H1 (cell line): Measurements from ENCODE around the gene XRN2. TPM values are rescaled to one million over a fixed set of nuclear protein-coding genes. Genes with fewer than 3 reads are reported as not detected.
A peak's percentile ranks its signal among the peaks of the same experiment; 100 is the strongest.

Experiments used
- CTCF ChIA-PET: fragments of 300-600 bp; sonication (Branson Sonifier 250); formaldehyde crosslinking; loops from one replicate; lab custom pipeline; 2021; ENCODE audit not compliant: partially characterized antibody; lab: Charles Lee
- POLR2A ChIA-PET: fragments of 300-600 bp; sonication (Branson Sonifier 250); formaldehyde crosslinking; loops from one replicate; lab custom pipeline; 2021; ENCODE audit warnings: inconsistent platforms; ENCODE audit not compliant: partially characterized antibody; lab: Charles Lee
- DNase-seq, 2 experiments: peaks; one replicate each; pipeline versions ENCODE4 v3.0.0 to v3.0.0-alpha.2; 2010 to 2022; ENCODE audit warnings: low spot score in 2 of 2, low read depth in 1 of 2, mixed read lengths in 1 of 2
- FAIRE-seq: peaks from 2 replicates; lab custom pipeline; 2011; peaks lifted over from hg19 to GRCh38; lab: Jason Lieb, UNC
- H2AFZ ChIP-seq: 2 replicates; pipeline ENCODE4 v1.8.1; 2012; ENCODE audit warnings: low read length, inconsistent platforms
- H2AK5ac ChIP-seq: 2 replicates; pipeline ENCODE4 v1.6.1; 2013; ENCODE audit warnings: low read depth, low read length
- H2BK120ac ChIP-seq: replicated peaks from 2 replicates; pipeline ENCODE3; 2013; ENCODE audit warnings: low read depth, low read length, inconsistent platforms
- H2BK12ac ChIP-seq: 2 replicates; pipeline ENCODE4 v1.6.1; 2013; ENCODE audit warnings: low read depth, low read length
- H2BK15ac ChIP-seq: 2 replicates; pipeline ENCODE4 v1.6.1; 2013; ENCODE audit warnings: low read length
- H2BK20ac ChIP-seq: 2 replicates; pipeline ENCODE4 v1.6.1; 2013; ENCODE audit warnings: low read length
- H2BK5ac ChIP-seq: 2 replicates; pipeline ENCODE4 v1.6.1; 2013; ENCODE audit warnings: low read depth, low read length
- H3K14ac ChIP-seq: 2 replicates; pipeline ENCODE4 v1.6.1; 2013; ENCODE audit warnings: inconsistent platforms; ENCODE audit not compliant: insufficient read length
- H3K18ac ChIP-seq: 2 replicates; pipeline ENCODE4 v1.6.1; 2013; ENCODE audit warnings: low read length; ENCODE audit errors: extremely low read depth
- H3K23ac ChIP-seq: 2 replicates; pipeline ENCODE4 v1.6.1; 2013; ENCODE audit warnings: inconsistent platforms; ENCODE audit not compliant: insufficient read length
- H3K23me2 ChIP-seq: 2 replicates; pipeline ENCODE4 v1.6.1; 2013; ENCODE audit warnings: low read depth, low read length
- H3K27ac ChIP-seq: 2 replicates; pipeline ENCODE4 v1.6.1; 2011; ENCODE audit warnings: low read depth, low read length, inconsistent platforms
- H3K27me3 ChIP-seq, 4 experiments: replicated peaks in 1 of 4; 1 replicate in 1 of 4; 2 replicates in 3 of 4; pipeline versions ENCODE4 v1.6.1 to v1.8.1; 2011 to 2013; ENCODE audit warnings: low read length in 3 of 4, mild to moderate bottlenecking in 3 of 4, inconsistent platforms in 2 of 4, mixed read lengths in 2 of 4, moderate library complexity in 1 of 4; ENCODE audit not compliant: control insufficient read depth in 3 of 4, insufficient read depth in 3 of 4; ENCODE audit errors: extremely low read depth in 1 of 4
- H3K36me3 ChIP-seq, 4 experiments: 2 replicates each; pipeline versions ENCODE4 v1.6.1 to v1.8.1; 2011 to 2013; ENCODE audit warnings: mild to moderate bottlenecking in 4 of 4, low read length in 3 of 4, moderate library complexity in 2 of 4, control low read depth in 1 of 4, inconsistent platforms in 1 of 4; ENCODE audit not compliant: insufficient read depth in 4 of 4, control insufficient read depth in 2 of 4
- H3K4ac ChIP-seq: replicated peaks from 2 replicates; pipeline ENCODE3; 2013; ENCODE audit warnings: low read length, low read depth, mixed read lengths, inconsistent platforms; ENCODE audit not compliant: insufficient read length
- H3K4me1 ChIP-seq, 4 experiments: replicated peaks in 1 of 4; 1 replicate in 1 of 4; 2 replicates in 3 of 4; pipeline versions ENCODE4 v1.6.1 to v1.8.1; 2011 to 2013; ENCODE audit warnings: low read length in 3 of 4, inconsistent platforms in 2 of 4, mixed read lengths in 1 of 4; ENCODE audit not compliant: insufficient read depth in 4 of 4, control insufficient read depth in 3 of 4
- H3K4me2 ChIP-seq, 2 experiments: 2 replicates each; pipeline versions ENCODE4 v1.6.1 to v1.8.1; 2011 to 2013; ENCODE audit warnings: low read depth in 2 of 2, low read length in 2 of 2, control low read depth in 1 of 2, inconsistent platforms in 1 of 2, mild to moderate bottlenecking in 1 of 2; ENCODE audit not compliant: insufficient read depth in 1 of 2
- H3K4me3 ChIP-seq, 4 experiments: fragments of 200-600, 300-600 bp in 1 of 4; sonication (generic), shearing (Covaris generic), sonication (Bioruptor Twin) in 1 of 4; 2 replicates each; pipeline versions ENCODE4 v1.5.1 to v1.8.1; 2011 to 2016; ENCODE audit warnings: low read length in 4 of 4, low read depth in 3 of 4, control low read depth in 2 of 4, inconsistent platforms in 2 of 4, mild to moderate bottlenecking in 2 of 4, mixed read lengths in 1 of 4, moderate library complexity in 1 of 4; ENCODE audit not compliant: insufficient read depth in 2 of 4; ENCODE audit errors: extremely low read depth in 1 of 4
- H3K56ac ChIP-seq: replicated peaks from 2 replicates; pipeline ENCODE3; 2013; ENCODE audit warnings: low read depth, mild to moderate bottlenecking, mixed read lengths, low read length, inconsistent platforms; ENCODE audit not compliant: insufficient read length
- H3K79me1 ChIP-seq: 2 replicates; pipeline ENCODE4 v1.6.1; 2013; ENCODE audit warnings: low read depth, low read length, control low read depth
- H3K79me2 ChIP-seq, 2 experiments: 2 replicates each; pipeline versions ENCODE4 v1.6.1 to v1.8.1; 2012 to 2013; ENCODE audit warnings: low read length in 2 of 2, mild to moderate bottlenecking in 2 of 2, inconsistent platforms in 1 of 2; ENCODE audit not compliant: insufficient read depth in 2 of 2, control insufficient read depth in 1 of 2
- H3K9ac ChIP-seq, 4 experiments: replicated peaks in 1 of 4; 1 replicate in 1 of 4; 2 replicates in 3 of 4; pipeline versions ENCODE4 v1.6.1 to v1.8.1; 2011 to 2013; ENCODE audit warnings: low read depth in 3 of 4, low read length in 3 of 4, control low read depth in 2 of 4, mild to moderate bottlenecking in 2 of 4, moderate library complexity in 2 of 4, inconsistent platforms in 1 of 4; ENCODE audit errors: extremely low read depth in 1 of 4
- H3K9me3 ChIP-seq, 2 experiments: 2 replicates each; pipeline versions ENCODE4 v1.6.1 to v1.8.1; 2012 to 2013; ENCODE audit warnings: mild to moderate bottlenecking in 2 of 2, moderate library complexity in 2 of 2, control low read depth in 1 of 2, inconsistent platforms in 1 of 2, low read depth in 1 of 2, low read length in 1 of 2, mixed read lengths in 1 of 2; ENCODE audit not compliant: insufficient read depth in 2 of 2
- H4K20me1 ChIP-seq, 2 experiments: replicated peaks in 1 of 2; 2 replicates each; pipeline versions ENCODE3 to v1.8.1; 2011 to 2013; ENCODE audit warnings: inconsistent platforms in 2 of 2, low read length in 2 of 2, mild to moderate bottlenecking in 1 of 2; ENCODE audit not compliant: insufficient read depth in 2 of 2, control insufficient read depth in 1 of 2
- H4K5ac ChIP-seq: 2 replicates; pipeline ENCODE4 v1.6.1; 2013; ENCODE audit warnings: low read length, low read depth, mixed read lengths, inconsistent platforms; ENCODE audit not compliant: insufficient read length
- H4K8ac ChIP-seq: 2 replicates; pipeline ENCODE4 v1.8.0; 2013; ENCODE audit warnings: mild to moderate bottlenecking, moderate library complexity, low read length, inconsistent platforms; ENCODE audit not compliant: insufficient read depth; ENCODE audit errors: extremely low read depth
- H4K91ac ChIP-seq: replicated peaks from 2 replicates; pipeline ENCODE3; 2013; ENCODE audit warnings: low read length, mixed read lengths, inconsistent platforms; ENCODE audit not compliant: insufficient read length
- BRCA1 ChIP-seq: IDR thresholded peaks from 2 replicates; pipeline ENCODE4 v1.6.1; 2012; ENCODE audit warnings: low read depth, low read length, improper control_type of control experiment
- EZH2 ChIP-seq: fragments of 200-600 bp; sonication (generic); IDR thresholded peaks from 2 replicates; pipeline ENCODE4 v1.7.1; 2012; ENCODE audit warnings: low read depth, mild to moderate bottlenecking, moderate library complexity, low read length, inconsistent platforms; ENCODE audit not compliant: severe bottlenecking
- SRF ChIP-seq: IDR thresholded peaks from 2 replicates; pipeline ENCODE4 v1.6.1; 2011; ENCODE audit warnings: mild to moderate bottlenecking, low read depth, low read length, moderate library complexity
- WGBS, 2 experiments: shearing (Covaris generic) in 1 of 2; methylation state at CpG; one replicate each; pipeline versions ENCODE4 v1.1.6 to v1.1.7; 2013 to 2015; ENCODE audit warnings: low lambda C conversion rate in 2 of 2, mixed read lengths in 2 of 2, inconsistent platforms in 1 of 2, low coverage in 1 of 2, missing lambda C conversion rate in 1 of 2; ENCODE audit not compliant: insufficient replicate concordance in 2 of 2, insufficient coverage in 1 of 2, insufficient read length in 1 of 2; ENCODE audit errors: extremely low coverage in 1 of 2, missing lambda C conversion rate in 1 of 2; 5-methylcytosine and 5-hydroxymethylcytosine counted together
- polyA plus RNA-seq, 7 experiments: library from polyadenylated mRNA; depleted of rRNA in 3 of 7; stranded (reverse) in 5 of 7; unstranded in 2 of 7; fragments of >200 nt in 5 of 7; fragments of 200-250 nt in 2 of 7; gene quantifications; 1 replicate in 5 of 7; 2 replicates in 1 of 7; 4 replicates in 1 of 7; pipeline versions ENCODE4 v1.2.1 to v1.2.3, GENCODE V29; 2011 to 2013; ENCODE audit warnings: missing spikeins in 2 of 7, mixed read lengths in 2 of 7
- total RNA-seq: library from RNA; stranded (reverse); fragmentation: NEBNext Ultra II Directional; extraction: Animal tissue kit (Norgen Biotek cat#: 25700); gene quantifications from 2 replicates; pipeline ENCODE4 v1.2.1, GENCODE V29; 2021

Gene XRN2
- total and polyA plus RNA-seq, 2 of the 8 experiments (the other 6 are each of a cell fraction or from before 2014, with no cell fraction given) = 60.3 to 139 TPM

DNA sequence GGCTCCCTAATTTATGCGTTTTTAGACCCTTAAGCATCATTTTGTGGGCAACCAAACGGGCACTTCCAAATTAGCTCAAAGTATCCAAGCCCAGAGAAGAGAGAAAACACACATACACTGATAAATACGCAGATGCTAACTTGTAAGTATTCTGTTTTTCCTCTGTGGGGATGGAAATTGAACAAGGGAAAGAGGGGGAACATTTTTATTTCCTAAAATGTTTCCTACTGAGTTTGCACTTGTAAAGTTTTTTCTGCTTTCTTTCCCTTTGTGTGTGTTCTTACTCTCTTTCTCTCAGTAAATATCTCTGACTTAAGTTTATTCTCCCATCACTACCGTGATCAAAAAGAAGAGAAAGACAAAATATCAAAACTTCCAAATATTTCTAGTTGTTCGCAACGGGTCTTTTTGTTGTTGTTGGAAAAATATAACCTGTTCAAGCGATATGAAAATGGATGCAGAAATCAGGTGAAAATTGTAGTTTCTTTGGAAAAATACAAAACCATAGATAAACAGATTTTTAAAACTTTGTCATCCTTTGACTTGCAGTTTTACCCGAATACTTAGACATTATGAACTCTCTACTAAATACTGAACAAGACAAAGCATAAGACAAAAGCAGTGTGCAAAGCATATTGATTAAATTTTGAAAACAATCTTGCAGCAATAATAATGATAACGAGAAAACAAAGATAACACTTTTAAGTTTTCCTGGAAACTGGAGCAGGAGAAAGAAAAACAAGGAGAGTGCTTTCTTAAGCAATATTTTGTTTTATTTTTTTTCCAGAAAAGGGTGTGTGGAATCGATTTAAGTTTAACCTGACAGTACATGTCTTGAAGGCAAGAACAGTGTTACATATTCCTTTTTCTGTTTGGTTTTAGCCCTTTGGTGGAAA, 95.2 kb downstream of the XRN2 start:
- H3K27me3 ChIP-seq = peaks cover 43 to 75% (median 63%) of the 10 kb centered on the region in 4 experiments
- no peak for TF ChIP-seq SRF
- TF ChIP-seq EZH2 = peak; percentile 36
- no peak for TF ChIP-seq BRCA1
- no peak for DNase-seq
- no peak overlapping the region for H2AK5ac ChIP-seq
- no peak overlapping the region for H3K9ac ChIP-seq
- H3K18ac ChIP-seq = no peak overlapping the region
- H3K4ac ChIP-seq = no peak overlapping the region
- no peak overlapping the region for H3K27ac ChIP-seq
- H3K4me2 ChIP-seq = no peak overlapping the region; a peak in 1 of 4 replicates
- H2BK12ac ChIP-seq = no peak overlapping the region
- H3K23ac ChIP-seq = no peak overlapping the region
- no peaks in the 10 kb centered on the region for H3K79me2 ChIP-seq
- H3K9me3 ChIP-seq = peaks cover 0 to 9% of the 10 kb centered on the region in 2 experiments; a peak in 1 of 4 replicates
- no peak overlapping the region for H2BK120ac ChIP-seq
- no peak for FAIRE-seq
- no peak overlapping the region for H4K91ac ChIP-seq
- no peaks in the 10 kb centered on the region; the same call in 1 of the 2 replicates for H3K23me2 ChIP-seq
- H2AFZ ChIP-seq = no peak overlapping the region
- no peak overlapping the region for H2BK15ac ChIP-seq
- no peak overlapping the region for H3K56ac ChIP-seq
- no peaks in the 10 kb centered on the region for H4K20me1 ChIP-seq
- no peak overlapping the region for H4K5ac ChIP-seq
- ChIA-PET CTCF (no interaction called here), POLR2A (no interaction called here)
- no peak overlapping the region for H4K8ac ChIP-seq
- H3K36me3 ChIP-seq = peaks cover 0 to 16% (median 0%) of the 10 kb centered on the region in 4 experiments; a peak in 1 of 8 replicates
- 55% methylated on average over 10 of the region's 10 CpGs; no CpG with 5 or more reads in 1 of the 2 experiments for WGBS, 2 experiments
- no peaks in the 10 kb centered on the region for H3K79me1 ChIP-seq
- H2BK20ac ChIP-seq = no peak overlapping the region
- H3K4me1 ChIP-seq = no peaks in the 10 kb centered on the region; a peak in 1 of 7 replicates
- H3K14ac ChIP-seq = no peak overlapping the region
- peak overlapping the region in 1 of 4 experiments; percentile 53; a peak in 1 of 8 replicates for H3K4me3 ChIP-seq
- H2BK5ac ChIP-seq = no peak overlapping the region
